Spinal cord (tissue), 10 donors: ENCODE data around the gene C5orf47. TPM values are rescaled to one million over a fixed set of nuclear protein-coding genes. Genes with fewer than 3 reads are reported as not detected.

Source experiments
- DNase-seq, 6 donors: peaks; one replicate each; pipeline versions ENCODE4 v3.0.0 to v3.0.0-alpha.2; 2013 to 2015; ENCODE audit warnings: low spot score in 6 of 6, low read depth in 4 of 6
- H3K27ac ChIP-seq: one replicate; pipeline ENCODE4 v1.5.1; 2013; ENCODE audit warnings: low read depth, low read length, control low read depth
- H3K27me3 ChIP-seq: one replicate; pipeline ENCODE4 v1.6.1; 2013; ENCODE audit warnings: low read length; ENCODE audit not compliant: control insufficient read depth, insufficient read depth
- H3K36me3 ChIP-seq: one replicate; pipeline ENCODE4 v1.6.1; 2013; ENCODE audit warnings: low read length; ENCODE audit not compliant: control insufficient read depth, insufficient read depth
- H3K4me1 ChIP-seq: one replicate; pipeline ENCODE4 v1.6.1; 2013; ENCODE audit warnings: low read length; ENCODE audit not compliant: control insufficient read depth, insufficient read depth
- H3K4me3 ChIP-seq: one replicate; pipeline ENCODE4 v1.5.1; 2013; ENCODE audit warnings: low read depth, low read length, control low read depth
- H3K9me3 ChIP-seq: one replicate; pipeline ENCODE4 v1.6.1; 2013; ENCODE audit warnings: low read length; ENCODE audit not compliant: control insufficient read depth, insufficient read depth
- WGBS: methylation state at CpG from one replicate; pipeline ENCODE4 v1.1.5; 2013; ENCODE audit warnings: missing lambda C conversion rate; ENCODE audit not compliant: insufficient coverage; 5-methylcytosine and 5-hydroxymethylcytosine counted together
- polyA plus RNA-seq, 2 donors: library from polyadenylated mRNA; unstranded; fragments of 120-200 nt; gene quantifications; one replicate each; pipeline ENCODE4 v1.2.1, GENCODE V29; 2013; ENCODE audit not compliant: insufficient read length in 2 of 2
- total RNA-seq, 2 donors: library from RNA; depleted of rRNA in 1 of 2; stranded (reverse); fragments of 120-200 nt in 1 of 2; fragments of >200 nt in 1 of 2; gene quantifications; one replicate each; pipeline versions ENCODE4 v1.2.3 to v1.2.4, GENCODE V29; 2013 to 2014
- donor health status: healthy.

C5orf47 gene
- total and polyA plus RNA-seq, 4 donors = 0.20 to 0.23 (median 0.21) TPM; not detected in 1

- WGBS = 100% methylated on average over 3 of the region's 3 CpGs
- no peaks in the 10 kb centered on the region for H3K4me1 ChIP-seq
- no peaks in the 10 kb centered on the region for H3K9me3 ChIP-seq
- no peaks in the 10 kb centered on the region for H3K36me3 ChIP-seq
- no peak overlapping the region for H3K4me3 ChIP-seq
- DNase-seq = no peak
- H3K27ac ChIP-seq = no peak overlapping the region
- no peaks in the 10 kb centered on the region for H3K27me3 ChIP-seq
These were observed 31.9 kb downstream of the C5orf47 start for GRCh38 chr5:174020928-174021304.

GRCh38 chr5:174022384-174023095, 33.6 kb downstream of the C5orf47 start:
- 68% methylated on average over 4 of the region's 4 CpGs for WGBS
- Histone ChIP-seq H3K27me3 (no peaks in the 10 kb centered on the region), H3K9me3 (no peaks in the 10 kb centered on the region), H3K27ac (no peak overlapping the region), H3K4me1 (no peaks in the 10 kb centered on the region), H3K4me3 (no peak overlapping the region), H3K36me3 (no peaks in the 10 kb centered on the region)
- DNase-seq = no peak

GRCh38 chr5:174030286-174030685, 41.3 kb downstream of the C5orf47 start:
- no peak overlapping the region for H3K27ac ChIP-seq
- H3K4me1 ChIP-seq = no peaks in the 10 kb centered on the region
- H3K4me3 ChIP-seq = no peak overlapping the region
- no peaks in the 10 kb centered on the region for H3K36me3 ChIP-seq
- no peaks in the 10 kb centered on the region for H3K27me3 ChIP-seq
- WGBS = no CpG with 5 or more reads among the region's 2 CpGs
- DNase-seq = no peak
- H3K9me3 ChIP-seq = peaks cover 2% of the 10 kb centered on the region

- Histone ChIP-seq H3K9me3 (no peaks in the 10 kb centered on the region), H3K36me3 (peaks cover 4% of the 10 kb centered on the region), H3K4me3 (no peak overlapping the region), H3K4me1 (no peaks in the 10 kb centered on the region), H3K27me3 (no peaks in the 10 kb centered on the region), H3K27ac (no peak overlapping the region)
- peak in 3 of 6 donors; percentile 13 to 75 (median 61) for DNase-seq
- WGBS = 42% methylated on average over 2 of the region's 6 CpGs
These were observed 55.7 kb downstream of the C5orf47 start for GRCh38 chr5:174044466-174045254.

- no peaks in the 10 kb centered on the region for H3K27me3 ChIP-seq
- H3K4me1 ChIP-seq = peaks cover 2% of the 10 kb centered on the region
- WGBS = 0% methylated on average over 13 of the region's 17 CpGs
- peaks cover 7% of the 10 kb centered on the region for H3K36me3 ChIP-seq
- peak within 1 kb of the TSS; percentile 44 for H3K4me3 ChIP-seq
- DNase-seq = peak; percentile 89 to 99 (median 90)
- peak within 1 kb of the TSS; percentile 58 for H3K27ac ChIP-seq
- H3K9me3 ChIP-seq = no peaks in the 10 kb centered on the region
These were observed 56.6 kb downstream of the C5orf47 start, which contains the start of gene NSG2 for GRCh38 chr5:174045470-174046025. Gene NSG2, plus strand, starts transcription at chr5:174045706. Its CDS starts 1,050 bp downstream, at chr5:174046756.

- peaks cover 7% of the 10 kb centered on the region for H3K4me1 ChIP-seq
- peak in 2 of 6 donors; percentile 53 to 83 for DNase-seq
- H3K36me3 ChIP-seq = peaks cover 13% of the 10 kb centered on the region
- no peaks in the 10 kb centered on the region for H3K27me3 ChIP-seq
- peak overlapping the region; percentile 44 for H3K4me3 ChIP-seq
- no peak overlapping the region for H3K27ac ChIP-seq
- 68% methylated on average over 5 of the region's 5 CpGs for WGBS
- H3K9me3 ChIP-seq = no peaks in the 10 kb centered on the region
These were observed 57.6 kb downstream of the C5orf47 start for GRCh38 chr5:174046558-174046957.

- WGBS = 55% methylated on average over 3 of the region's 4 CpGs
- peaks cover 16% of the 10 kb centered on the region for H3K36me3 ChIP-seq
- peak overlapping the region; percentile 44 for H3K4me3 ChIP-seq
- H3K27me3 ChIP-seq = no peaks in the 10 kb centered on the region
- H3K27ac ChIP-seq = no peak overlapping the region
- peak in 4 of 6 donors; percentile 9 to 93 (median 58) for DNase-seq
- no peaks in the 10 kb centered on the region for H3K9me3 ChIP-seq
- H3K4me1 ChIP-seq = peaks cover 8% of the 10 kb centered on the region
These were observed 58.6 kb downstream of the C5orf47 start for GRCh38 chr5:174047472-174048099.

- Histone ChIP-seq H3K27ac (no peak overlapping the region), H3K9me3 (no peaks in the 10 kb centered on the region), H3K36me3 (peaks cover 16% of the 10 kb centered on the region), H3K4me3 (no peak overlapping the region), H3K4me1 (peaks cover 25% of the 10 kb centered on the region), H3K27me3 (no peaks in the 10 kb centered on the region)
- DNase-seq = no peak
- WGBS = 81% methylated on average over 2 of the region's 5 CpGs
These were observed 63.7 kb downstream of the C5orf47 start for GRCh38 chr5:174052636-174053035.

- peak in 2 of 6 donors; percentile 61 to 78 for DNase-seq
- Histone ChIP-seq H3K27me3 (no peaks in the 10 kb centered on the region), H3K9me3 (no peaks in the 10 kb centered on the region), H3K4me1 (peaks cover 27% of the 10 kb centered on the region), H3K36me3 (peaks cover 16% of the 10 kb centered on the region), H3K27ac (no peak overlapping the region), H3K4me3 (no peak overlapping the region)
- no CpG with 5 or more reads among the region's 3 CpGs for WGBS
These were observed 64.9 kb downstream of the C5orf47 start for GRCh38 chr5:174053905-174054304.
